GM19351 (cell line): Measurements from ENCODE around the gene FAIM2.
"Not testable (repeated sequence)": the region's sequence is repeated elsewhere in the genome, so short reads cannot be mapped to it uniquely, and the experiment has no call there.

ENCODE experiments used
- ATAC-seq: cut with Tn5 transposase; IDR thresholded peaks from one replicate; pipeline ENCODE4 v1.9.1; 2021; ENCODE audit warnings: mild to moderate bottlenecking, moderate library complexity; ENCODE audit not compliant: unreplicated experiment

Gene FAIM2

DNA sequence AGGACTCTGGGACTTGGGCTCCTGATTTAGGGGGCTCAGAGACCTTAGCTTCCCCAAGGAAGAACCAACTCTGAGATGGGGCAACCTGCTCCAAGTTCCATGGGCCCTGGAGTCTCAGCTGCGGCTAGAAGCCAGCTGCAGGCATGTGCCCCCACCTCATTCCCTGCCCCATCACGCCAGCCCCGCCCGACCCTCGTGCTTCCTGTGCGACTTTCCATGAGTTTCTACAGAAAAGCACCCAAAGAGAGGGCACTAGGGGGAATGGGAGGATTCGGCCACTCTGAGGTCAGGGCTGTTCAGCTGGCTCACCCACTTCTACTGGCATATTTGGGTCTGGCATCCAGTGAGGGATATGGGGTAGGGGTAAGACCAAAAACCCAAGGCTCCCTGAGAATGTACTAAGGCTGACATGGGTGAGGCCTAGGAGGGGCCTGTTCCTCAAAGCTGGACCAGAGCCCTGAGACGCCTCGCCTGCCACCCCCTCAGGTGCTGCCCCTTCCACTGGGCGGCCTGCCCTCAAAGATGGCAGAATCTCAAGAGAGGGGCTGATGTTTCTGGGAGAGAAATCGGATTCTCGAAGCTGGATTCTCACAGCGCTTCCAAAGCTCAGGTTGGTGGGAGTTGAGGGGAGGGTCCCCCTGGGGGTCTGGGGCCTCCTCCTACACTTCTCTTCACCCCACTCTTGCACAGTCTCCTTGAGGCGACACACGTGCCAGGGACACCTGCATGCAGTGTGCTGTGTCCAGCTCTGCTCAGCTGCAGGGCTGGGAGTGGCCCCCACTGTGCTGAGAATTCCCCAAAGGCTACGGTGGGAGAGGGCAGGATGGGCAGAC is 22.1 kb downstream of the FAIM2 start:
- ATAC-seq = no peak

DNA sequence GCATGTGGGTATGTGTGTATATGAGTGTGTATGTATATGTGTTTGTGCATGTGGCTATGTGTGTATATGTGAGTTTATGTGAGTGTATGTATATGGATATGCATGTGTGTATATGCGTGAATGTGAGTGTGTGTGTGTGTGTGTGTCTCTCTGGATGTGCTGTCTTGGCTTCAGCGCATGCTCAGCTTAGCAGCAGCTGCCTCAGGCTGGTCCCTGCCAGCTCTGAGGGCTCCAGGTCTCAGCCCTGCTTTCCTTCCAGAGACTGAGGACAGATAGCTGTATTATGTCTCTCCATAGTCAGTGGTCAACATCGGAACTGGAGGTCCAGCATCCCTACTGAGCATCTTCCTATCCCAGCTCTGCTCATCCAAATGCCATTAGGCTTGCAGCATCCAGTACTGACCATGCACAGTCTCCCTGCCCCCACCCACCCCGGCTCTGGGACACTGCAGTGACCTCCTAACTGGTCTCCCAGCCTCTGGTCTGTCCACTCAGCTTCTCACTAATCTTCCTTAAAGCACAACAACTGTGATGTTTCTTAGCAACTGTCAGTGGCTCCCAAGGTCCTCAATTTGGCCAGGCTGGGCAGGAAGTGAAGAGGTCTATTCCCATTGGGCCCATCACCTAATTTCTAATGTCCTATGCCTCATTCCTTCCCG is 22.8 kb downstream of the FAIM2 start:
- ATAC-seq = no peak

- ATAC-seq = not testable (repeated sequence)
These were observed 24.6 kb downstream of the FAIM2 start for GRCh38 chr12:49879065-49879464.

GRCh38 chr12:49878021-49878420 is 25.7 kb downstream of the FAIM2 start:
- no peak for ATAC-seq

DNA sequence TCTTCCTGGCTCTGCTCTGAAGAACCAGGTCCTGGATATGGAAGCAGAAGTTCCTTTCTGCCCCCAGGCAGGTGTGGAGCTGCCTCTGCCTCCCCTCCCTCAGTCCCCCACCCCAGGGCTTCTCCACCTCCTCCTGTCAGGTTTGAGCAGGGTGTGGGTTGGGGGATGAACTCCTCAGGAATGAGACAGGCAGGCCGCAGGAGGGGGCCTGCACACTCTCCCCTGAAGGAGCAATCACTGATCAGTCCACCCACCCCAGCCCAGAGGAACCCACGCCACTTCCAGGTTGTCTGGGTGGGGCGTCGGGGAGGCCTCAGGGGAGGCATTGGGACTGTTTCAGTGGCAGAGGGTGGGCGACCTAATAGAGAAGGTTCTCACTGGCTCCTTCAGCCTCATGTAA is 26.6 kb downstream of the FAIM2 start:
- ATAC-seq = no peak

- no peak for ATAC-seq
These were observed 27.6 kb downstream of the FAIM2 start for GRCh38 chr12:49876070-49876469.

GRCh38 chr12:49875115-49875720 is 28.5 kb downstream of the FAIM2 start:
- no peak for ATAC-seq

DNA sequence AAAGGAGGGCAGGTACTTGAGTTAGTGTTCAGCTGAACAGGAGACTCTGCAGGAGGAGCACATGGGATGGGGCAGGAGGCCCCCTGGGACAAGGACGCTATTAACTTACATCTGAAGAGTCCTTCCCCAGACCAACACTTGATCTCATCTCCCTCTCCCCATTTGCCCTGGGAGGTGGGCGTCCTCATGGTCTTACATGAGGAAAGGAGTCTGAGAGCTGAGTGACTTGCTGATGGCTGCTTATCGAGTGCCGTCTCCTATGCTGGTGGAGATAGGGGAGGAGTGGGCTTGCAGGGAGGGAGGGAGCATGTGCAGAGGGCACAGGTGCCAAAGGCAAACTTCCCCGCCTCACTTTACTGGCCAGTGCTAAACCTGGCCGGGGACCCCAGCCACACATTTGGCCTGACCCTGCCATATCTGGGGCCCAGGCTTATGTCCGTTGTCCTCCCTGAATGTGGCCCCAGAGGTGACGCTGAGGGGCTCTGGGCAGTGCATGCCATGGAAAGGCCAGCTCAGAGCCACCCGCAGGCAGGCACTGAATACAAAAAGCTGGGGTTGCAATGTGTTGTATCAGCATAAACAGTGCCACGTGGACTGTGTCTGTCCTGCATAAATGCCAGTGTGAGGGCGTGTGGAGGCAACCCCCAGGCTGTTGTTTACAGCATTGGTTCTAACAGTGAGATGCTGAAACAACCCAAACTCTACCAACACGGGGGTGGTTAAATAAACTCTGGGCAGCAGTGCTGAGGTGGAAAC is 29.4 kb downstream of the FAIM2 start:
- ATAC-seq = no peak

DNA sequence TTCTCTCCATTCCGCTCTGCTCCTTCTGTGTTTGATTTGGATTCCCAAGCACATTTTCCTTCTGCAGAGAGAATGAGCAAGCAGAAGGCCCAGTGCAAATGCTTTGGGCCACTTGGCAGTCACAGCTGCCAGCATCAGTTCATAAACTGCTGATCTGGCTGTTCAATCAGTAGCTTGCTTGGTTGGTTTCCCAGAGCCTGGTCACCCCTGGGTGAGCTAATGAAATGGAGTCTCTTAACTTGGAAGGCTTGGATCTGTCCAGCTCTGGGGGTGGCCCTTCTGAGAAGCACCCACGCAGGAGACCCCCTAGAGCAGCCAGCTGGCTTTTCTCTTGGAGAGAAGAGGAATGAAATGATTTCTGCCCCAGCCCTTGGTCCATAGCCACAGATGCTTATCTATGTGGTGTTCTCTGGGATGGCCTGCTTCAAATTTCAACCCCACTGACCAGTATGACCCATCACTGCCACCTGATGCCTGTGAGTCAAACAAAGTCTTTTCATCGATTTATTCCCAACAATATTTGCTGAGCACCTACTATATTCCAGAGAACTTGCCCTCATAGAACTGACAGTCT is 30.3 kb downstream of the FAIM2 start:
- ATAC-seq = no peak

- ATAC-seq = no peak
These were observed 30.9 kb downstream of the FAIM2 start for GRCh38 chr12:49872781-49873181.

- no peak for ATAC-seq
These were observed 31.3 kb downstream of the FAIM2 start for GRCh38 chr12:49872381-49872780.

GRCh38 chr12:49871811-49872251 is 31.9 kb downstream of the FAIM2 start:
- not testable (repeated sequence) for ATAC-seq

GRCh38 chr12:49871263-49871561 is 32.5 kb downstream of the FAIM2 start:
- ATAC-seq = no peak

DNA sequence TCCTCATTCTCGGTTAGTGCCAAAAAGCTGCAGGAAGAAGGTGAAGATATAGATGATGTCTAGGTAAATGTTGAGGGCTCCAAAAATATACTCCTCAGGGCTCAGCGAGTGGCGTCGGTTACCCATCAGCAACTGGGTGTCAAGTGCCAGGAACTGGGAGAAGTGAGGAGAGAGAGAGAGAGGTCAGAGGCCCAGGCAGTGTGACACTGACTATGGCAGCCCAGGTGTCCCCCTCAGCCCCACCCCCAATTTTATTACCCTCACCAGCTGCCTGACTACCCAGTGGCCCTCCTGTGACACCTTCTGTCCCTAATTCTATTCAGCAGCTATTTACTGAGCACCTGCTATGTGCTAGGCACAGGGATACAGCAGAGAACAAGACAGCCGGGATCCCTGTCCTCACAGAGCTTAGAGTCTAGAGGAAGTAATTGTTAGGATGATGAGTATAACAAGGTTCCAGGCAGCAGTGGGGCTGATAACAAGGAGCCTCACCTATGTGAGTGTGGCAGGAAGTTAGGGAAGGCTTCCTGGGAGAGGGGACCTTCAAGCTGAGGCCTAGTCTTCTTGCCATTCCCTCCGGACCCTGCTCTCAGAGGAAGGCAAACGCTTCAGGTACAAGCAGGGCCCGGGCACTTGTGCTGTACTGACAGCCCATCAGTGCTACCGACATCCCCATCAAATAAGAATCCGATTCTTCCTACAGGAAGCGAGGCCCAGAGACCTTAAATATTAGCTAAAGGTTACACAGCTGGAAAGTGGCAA is 33.0 kb downstream of the FAIM2 start:
- ATAC-seq = no peak

DNA sequence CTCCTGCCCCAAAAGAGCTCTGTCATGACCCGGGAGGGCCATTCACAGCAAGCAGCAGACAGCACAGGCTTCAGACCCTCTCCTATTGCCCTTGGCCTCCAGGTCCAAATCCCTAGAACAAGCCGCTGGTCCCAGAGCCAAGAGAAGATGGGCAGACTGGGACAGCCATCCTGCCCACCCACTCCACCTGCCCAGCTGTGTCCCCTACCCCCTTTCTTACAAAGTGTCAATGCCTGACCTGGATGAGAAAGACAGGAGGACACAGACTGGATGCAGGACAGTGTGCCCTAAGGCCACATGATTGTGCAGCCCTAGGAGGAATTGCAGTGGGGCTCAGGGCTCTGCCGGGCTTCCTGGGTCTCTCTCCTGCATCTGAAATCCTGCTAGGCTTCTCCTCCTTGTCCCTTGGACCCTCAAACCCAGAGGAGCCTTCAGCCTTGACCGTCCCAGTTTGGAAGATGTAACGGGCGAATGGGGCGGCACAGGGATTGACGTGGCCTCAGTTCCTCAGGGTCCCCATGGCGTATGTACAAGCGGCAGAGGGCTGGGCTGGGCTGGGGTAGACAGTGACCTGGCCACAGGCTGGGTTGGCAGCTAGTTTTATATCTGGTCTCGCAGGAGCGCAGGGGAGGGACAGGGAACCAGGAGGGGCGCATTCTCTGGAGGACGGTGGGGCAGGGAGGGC is 33.7 kb downstream of the FAIM2 start:
- ATAC-seq = no peak

- ATAC-seq = no peak
These were observed 34.5 kb downstream of the FAIM2 start for GRCh38 chr12:49868952-49869815.

- no peak for ATAC-seq
These were observed 35.3 kb downstream of the FAIM2 start for GRCh38 chr12:49868449-49868848.

DNA sequence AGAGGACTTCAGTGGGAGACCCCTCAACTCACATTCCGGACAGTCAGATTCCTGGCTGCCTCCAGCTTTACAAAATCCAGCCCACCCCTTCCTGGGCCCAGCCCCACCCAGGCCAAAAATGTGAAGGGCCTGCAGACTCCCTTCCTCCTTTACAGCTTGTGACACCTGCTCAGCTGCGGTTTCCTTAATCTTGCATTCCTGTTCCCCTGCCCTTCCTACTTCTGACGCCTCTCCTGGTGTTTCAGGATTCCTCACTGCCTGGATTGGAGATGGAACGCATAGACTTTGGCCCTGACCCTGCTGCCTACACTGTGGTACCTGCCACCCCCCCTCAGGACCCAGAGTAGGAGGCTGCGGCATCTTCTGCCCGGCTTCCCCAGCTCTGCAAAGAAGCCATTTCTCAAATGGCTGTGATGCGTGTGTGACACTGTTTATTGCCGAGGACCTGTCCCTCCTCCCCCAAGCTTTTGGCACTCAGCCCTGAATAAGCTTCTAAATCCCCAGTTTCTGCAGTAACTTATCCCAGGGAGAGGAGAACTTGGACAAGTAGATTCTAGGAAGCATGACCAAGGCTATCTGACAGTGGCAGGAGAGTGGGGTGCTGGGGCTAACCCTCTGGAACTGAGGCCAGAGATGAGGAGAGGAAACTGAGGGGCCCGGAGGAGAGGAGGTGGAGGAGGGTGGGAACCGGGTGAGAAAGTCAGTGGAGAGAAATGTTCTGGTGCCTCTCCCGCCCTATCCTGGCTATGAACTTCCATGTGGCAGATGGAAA is 35.9 kb downstream of the FAIM2 start:
- no peak for ATAC-seq
